ENCODE data around the gene SOWAHB. TPM values are rescaled to one million over a fixed set of nuclear protein-coding genes. Genes with fewer than 3 reads are reported as not detected.

The SOWAHB gene
- total and polyA plus RNA-seq, 2 of the 8 experiments (the other 6 are each of a cell fraction or from before 2014, with no cell fraction given): 0.15 to 0.65 TPM

DNA sequence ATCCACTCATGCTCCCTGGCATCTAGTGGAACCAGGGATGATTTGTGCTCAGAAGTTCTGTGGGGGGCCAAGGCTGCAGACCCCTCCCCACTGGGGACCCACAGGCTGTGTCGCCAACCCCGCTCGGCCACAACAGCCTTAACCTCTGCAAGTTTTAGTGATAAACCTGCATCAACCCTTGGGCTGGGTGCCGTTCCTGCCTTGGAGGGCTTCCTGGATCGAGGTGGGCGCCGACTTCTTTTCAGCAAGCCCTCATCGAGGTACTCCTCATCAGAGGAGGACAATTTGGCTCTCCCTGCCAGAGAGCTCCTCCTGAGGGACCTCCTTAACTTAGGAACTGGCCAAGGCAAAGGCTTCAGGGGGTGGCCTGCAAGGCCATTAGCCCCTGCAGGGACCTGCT is 1.9 kb downstream of the SOWAHB start:
- no peak overlapping the region for H2AFZ ChIP-seq (ENCODE audit: low read length)
- H4K5ac ChIP-seq (ENCODE audit: insufficient read length, low read depth, low read length): no peak overlapping the region
- no peak overlapping the region for H2BK5ac ChIP-seq (ENCODE audit: low read depth, low read length)
- H3K36me3 ChIP-seq (ENCODE audit: control insufficient read depth in 2 of 4, insufficient read depth in 4 of 4, low read length in 3 of 4): no peaks in the 10 kb centered on the region
- no peak overlapping the region for H3K27ac ChIP-seq (ENCODE audit: low read depth, low read length)
- no peak overlapping the region for H3K18ac ChIP-seq (ENCODE audit: extremely low read depth, low read length)
- peak overlapping the region in 1 of 2 experiments; percentile 65; a peak in 1 of 4 replicates for H3K4me2 ChIP-seq (ENCODE audit: insufficient read depth in 1 of 2, low read depth in 2 of 2, low read length in 2 of 2)
- H4K8ac ChIP-seq (ENCODE audit: extremely low read depth, insufficient read depth, low read length): no peak overlapping the region
- no peaks in the 10 kb centered on the region for H3K79me2 ChIP-seq (ENCODE audit: control insufficient read depth in 1 of 2, insufficient read depth in 2 of 2, low read length in 2 of 2)
- H2BK15ac ChIP-seq (ENCODE audit: low read length): peak overlapping the region; percentile 54; the same call in 1 of the 2 replicates
- no peak overlapping the region for H3K23ac ChIP-seq (ENCODE audit: insufficient read length)
- H2AK5ac ChIP-seq (ENCODE audit: low read depth, low read length): no peak overlapping the region
- peaks cover 20 to 51% (median 44%) of the 10 kb centered on the region in 4 experiments for H3K27me3 ChIP-seq (replicated peaks in 1 of 4; ENCODE audit: control insufficient read depth in 3 of 4, extremely low read depth in 1 of 4, insufficient read depth in 3 of 4, low read length in 3 of 4)
- FAIRE-seq (no peak), DNase-seq (ENCODE audit: low read depth in 1 of 2, low spot score in 2 of 2) (no peak)
- no peak overlapping the region for H2BK20ac ChIP-seq (ENCODE audit: low read length)
- H4K20me1 ChIP-seq (replicated peaks in 1 of 2; ENCODE audit: control insufficient read depth in 1 of 2, insufficient read depth in 2 of 2, low read length in 2 of 2): no peaks in the 10 kb centered on the region
- H2BK120ac ChIP-seq (replicated peaks; ENCODE audit: low read depth, low read length): no peak overlapping the region
- POLR2A ChIA-PET (ENCODE audit: partially characterized antibody): no interaction called here
- H4K91ac ChIP-seq (replicated peaks; ENCODE audit: insufficient read length, low read length): no peak overlapping the region
- no peak overlapping the region for H2BK12ac ChIP-seq (ENCODE audit: low read depth, low read length)
- H3K14ac ChIP-seq (ENCODE audit: insufficient read length): no peak overlapping the region
- H3K56ac ChIP-seq (replicated peaks; ENCODE audit: insufficient read length, low read depth, low read length): no peak overlapping the region
- CTCF ChIA-PET (ENCODE audit: partially characterized antibody): interaction anchor here (1.0 to 2.6 kb wide), 7 partner anchors 9 to 466 kb away, joined by 3 to 13 read pairs (median 4); no protein-coding TSS in a partner anchor
- H3K4me3 ChIP-seq (ENCODE audit: extremely low read depth in 1 of 4, insufficient read depth in 2 of 4, low read depth in 3 of 4, low read length in 4 of 4): peak overlapping the region in 1 of 4 experiments; percentile 75; a peak in 1 of 8 replicates
- no peak overlapping the region for H3K4ac ChIP-seq (replicated peaks; ENCODE audit: insufficient read length, low read depth, low read length)
- no peaks in the 10 kb centered on the region; a peak in 1 of 4 replicates for H3K9me3 ChIP-seq (ENCODE audit: insufficient read depth in 2 of 2, low read depth in 1 of 2, low read length in 1 of 2)
- WGBS, 2 experiments (ENCODE audit: extremely low coverage in 1 of 2, insufficient coverage in 1 of 2, insufficient read length in 1 of 2, insufficient replicate concordance in 2 of 2, low coverage in 1 of 2, low lambda C conversion rate in 2 of 2, missing lambda C conversion rate in 1 of 2): 83% methylated on average over 4 of the region's 8 CpGs; no CpG with 5 or more reads in 1 of the 2 experiments
- H3K9ac ChIP-seq (replicated peaks in 1 of 4; ENCODE audit: extremely low read depth in 1 of 4, low read depth in 3 of 4, low read length in 3 of 4): no peak overlapping the region
- H3K79me1 ChIP-seq (ENCODE audit: low read depth, low read length): no peaks in the 10 kb centered on the region
- peaks cover 16% of the 10 kb centered on the region; the same call in 1 of the 2 replicates for H3K23me2 ChIP-seq (ENCODE audit: low read depth, low read length)
- peaks cover 0 to 2% (median 2%) of the 10 kb centered on the region in 4 experiments; a peak in 5 of 7 replicates for H3K4me1 ChIP-seq (replicated peaks in 1 of 4; ENCODE audit: control insufficient read depth in 3 of 4, insufficient read depth in 4 of 4, low read length in 3 of 4)
- TF ChIP-seq, protein P1, sequence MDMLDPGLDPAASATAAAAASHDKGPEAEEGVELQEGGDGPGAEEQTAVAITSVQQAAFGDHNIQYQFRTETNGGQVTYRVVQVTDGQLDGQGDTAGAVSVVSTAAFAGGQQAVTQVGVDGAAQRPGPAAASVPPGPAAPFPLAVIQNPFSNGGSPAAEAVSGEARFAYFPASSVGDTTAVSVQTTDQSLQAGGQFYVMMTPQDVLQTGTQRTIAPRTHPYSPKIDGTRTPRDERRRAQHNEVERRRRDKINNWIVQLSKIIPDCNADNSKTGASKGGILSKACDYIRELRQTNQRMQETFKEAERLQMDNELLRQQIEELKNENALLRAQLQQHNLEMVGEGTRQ (IDR thresholded peaks at IDR 0.05; ENCODE audit: low read length): no peak
- no peak for TF ChIP-seq BACH1 (IDR thresholded peaks at IDR 0.05; ENCODE audit: low read length)
- TF ChIP-seq GTF2F1 (IDR thresholded peaks at IDR 0.05; ENCODE audit: borderline replicate concordance, low read depth, low read length): no peak
- TF ChIP-seq SUZ12 (IDR thresholded peaks at IDR 0.05; ENCODE audit: low read length): no peak
- TF ChIP-seq, protein P2, sequence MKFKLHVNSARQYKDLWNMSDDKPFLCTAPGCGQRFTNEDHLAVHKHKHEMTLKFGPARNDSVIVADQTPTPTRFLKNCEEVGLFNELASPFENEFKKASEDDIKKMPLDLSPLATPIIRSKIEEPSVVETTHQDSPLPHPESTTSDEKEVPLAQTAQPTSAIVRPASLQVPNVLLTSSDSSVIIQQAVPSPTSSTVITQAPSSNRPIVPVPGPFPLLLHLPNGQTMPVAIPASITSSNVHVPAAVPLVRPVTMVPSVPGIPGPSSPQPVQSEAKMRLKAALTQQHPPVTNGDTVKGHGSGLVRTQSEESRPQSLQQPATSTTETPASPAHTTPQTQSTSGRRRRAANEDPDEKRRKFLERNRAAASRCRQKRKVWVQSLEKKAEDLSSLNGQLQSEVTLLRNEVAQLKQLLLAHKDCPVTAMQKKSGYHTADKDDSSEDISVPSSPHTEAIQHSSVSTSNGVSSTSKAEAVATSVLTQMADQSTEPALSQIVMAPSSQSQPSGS (IDR thresholded peaks at IDR 0.05; ENCODE audit: low read length): no peak
- no peak for TF ChIP-seq CREB1 (IDR thresholded peaks at IDR 0.05)
- TF ChIP-seq JUND (IDR thresholded peaks at IDR 0.05; ENCODE audit: low read length): no peak
- no peak for TF ChIP-seq RAD21 (IDR thresholded peaks at IDR 0.05 in 1 of 2, conservative IDR thresholded peaks at IDR 0.05 in 1 of 2; ENCODE audit: low read depth in 2 of 2, low read length in 2 of 2)
- no peak for TF ChIP-seq POLR2AphosphoS5 (IDR thresholded peaks at IDR 0.05; ENCODE audit: low read depth, low read length)
- no peak for TF ChIP-seq PHF8 (conservative IDR thresholded peaks at IDR 0.05; ENCODE audit: low read depth, low read length)
- TF ChIP-seq CEBPB (IDR thresholded peaks at IDR 0.05; ENCODE audit: low read depth, low read length): no peak
- no peak for TF ChIP-seq POLR2A (IDR thresholded peaks at IDR 0.05; ENCODE audit: control extremely low read depth in 1 of 2, low read depth in 2 of 2, low read length in 2 of 2)

All from H1 (cell line).